Neuronal stem cell (in vitro differentiated cells): Measurements from ENCODE around the gene NAGPA.

Source experiments
- DNase-seq: peaks from one replicate; pipeline ENCODE4 v3.0.0-alpha.2; 2013; ENCODE audit warnings: low spot score
- H2AFZ ChIP-seq: one replicate; pipeline ENCODE4 v1.6.1; 2013; ENCODE audit warnings: mild to moderate bottlenecking, low read length, inconsistent platforms
- H2AK5ac ChIP-seq: 2 replicates; pipeline ENCODE4 v1.6.1; 2013; ENCODE audit warnings: low read depth, mild to moderate bottlenecking, inconsistent platforms, low read length, moderate library complexity, mixed read lengths
- H2BK120ac ChIP-seq: 2 replicates; pipeline ENCODE4 v1.6.1; 2013; ENCODE audit warnings: low read depth, mild to moderate bottlenecking, inconsistent platforms, low read length, moderate library complexity, mixed read lengths
- H2BK12ac ChIP-seq: one replicate; pipeline ENCODE4 v1.6.1; 2013; ENCODE audit warnings: low read length, inconsistent platforms
- H2BK15ac ChIP-seq: 2 replicates; pipeline ENCODE4 v1.6.1; 2013; ENCODE audit warnings: mild to moderate bottlenecking, low read length, inconsistent platforms, mixed read lengths
- H2BK5ac ChIP-seq: one replicate; pipeline ENCODE4 v1.6.1; 2013; ENCODE audit warnings: inconsistent platforms, mild to moderate bottlenecking, low read length, moderate library complexity
- H3K14ac ChIP-seq: one replicate; pipeline ENCODE4 v1.6.1; 2013; ENCODE audit warnings: low read length, inconsistent platforms
- H3K18ac ChIP-seq: 2 replicates; pipeline ENCODE4 v1.6.1; 2013; ENCODE audit warnings: low read length, inconsistent platforms
- H3K23ac ChIP-seq: 2 replicates; pipeline ENCODE4 v1.6.1; 2013; ENCODE audit warnings: low read depth, mild to moderate bottlenecking, mixed read lengths, low read length, inconsistent platforms; ENCODE audit not compliant: poor library complexity
- H3K27ac ChIP-seq: replicated peaks from 3 replicates; pipeline ENCODE4 v1.5.1; 2013; ENCODE audit warnings: low read length, inconsistent platforms
- H3K27me3 ChIP-seq, 3 experiments: 2 replicates each; pipeline ENCODE4 v1.6.1; 2013; ENCODE audit warnings: low read length in 3 of 3, mild to moderate bottlenecking in 2 of 3, inconsistent platforms in 1 of 3, low read depth in 1 of 3, mixed read lengths in 1 of 3, moderate library complexity in 1 of 3; ENCODE audit not compliant: control insufficient read depth in 3 of 3, insufficient read depth in 3 of 3
- H3K36me3 ChIP-seq, 2 donors: replicated peaks in 1 of 2; 2 replicates each; pipeline ENCODE4 v1.6.1; 2013; ENCODE audit warnings: low read length in 2 of 2; ENCODE audit not compliant: control insufficient read depth in 2 of 2, insufficient read depth in 2 of 2
- H3K4ac ChIP-seq: 2 replicates; pipeline ENCODE4 v1.6.1; 2013; ENCODE audit warnings: inconsistent platforms, mild to moderate bottlenecking, low read length, moderate library complexity
- H3K4me1 ChIP-seq, 2 donors: 1 replicate in 1 of 2; 2 replicates in 1 of 2; pipeline ENCODE4 v1.6.1; 2013; ENCODE audit warnings: low read length in 2 of 2, low read depth in 1 of 2; ENCODE audit not compliant: control insufficient read depth in 2 of 2, insufficient read depth in 1 of 2
- H3K4me2 ChIP-seq: one replicate; pipeline ENCODE4 v1.6.1; 2013; ENCODE audit warnings: mild to moderate bottlenecking, low read length, inconsistent platforms; ENCODE audit not compliant: insufficient read depth, poor library complexity, severe bottlenecking
- H3K4me3 ChIP-seq, 2 donors: 2 replicates each; pipeline ENCODE4 v1.5.1; 2013; ENCODE audit warnings: low read length in 2 of 2, mild to moderate bottlenecking in 2 of 2, inconsistent platforms in 1 of 2, moderate library complexity in 1 of 2
- H3K79me1 ChIP-seq: one replicate; pipeline ENCODE4 v1.6.1; 2013; ENCODE audit warnings: low read depth, mild to moderate bottlenecking, inconsistent platforms, low read length, moderate library complexity
- H3K9ac ChIP-seq: one replicate; pipeline ENCODE4 v1.6.1; 2013; ENCODE audit warnings: mild to moderate bottlenecking, low read depth, low read length, inconsistent platforms; ENCODE audit not compliant: poor library complexity
- H3K9me3 ChIP-seq, 2 donors: replicated peaks in 1 of 2; 2 replicates each; pipeline versions ENCODE3 to v1.6.1; 2013; ENCODE audit warnings: low read length in 2 of 2, mild to moderate bottlenecking in 2 of 2, inconsistent platforms in 1 of 2, low read depth in 1 of 2, mixed read lengths in 1 of 2, moderate library complexity in 1 of 2; ENCODE audit not compliant: control insufficient read depth in 2 of 2, insufficient read depth in 1 of 2
- H4K8ac ChIP-seq: one replicate; pipeline ENCODE4 v1.6.1; 2013; ENCODE audit warnings: low read depth, mild to moderate bottlenecking, inconsistent platforms, low read length, moderate library complexity
- H4K91ac ChIP-seq: one replicate; pipeline ENCODE4 v1.6.1; 2013; ENCODE audit warnings: low read length, low read depth, mild to moderate bottlenecking, inconsistent platforms; ENCODE audit not compliant: poor library complexity
- WGBS, 2 donors: extraction: QIAGEN DNeasy Blood & Tissue Kit; methylation state at CpG; one replicate each; pipeline ENCODE4 v1.1.7; 2013; ENCODE audit warnings: missing lambda C conversion rate in 2 of 2, mixed read lengths in 1 of 2; ENCODE audit not compliant: insufficient read length in 2 of 2, insufficient replicate concordance in 1 of 2; ENCODE audit errors: extremely low coverage in 2 of 2; 5-methylcytosine and 5-hydroxymethylcytosine counted together

NAGPA gene

GRCh38 chr16:5056352-5056751 lies 22.6 kb upstream of the NAGPA start:
- no CpG with 5 or more reads among the region's 11 CpGs for WGBS, 2 donors

GRCh38 chr16:5054876-5055865 lies 21.4 kb upstream of the NAGPA start:
- peaks cover 2 to 8% of the 10 kb centered on the region in 2 donors for H3K4me1 ChIP-seq
- H3K27ac ChIP-seq: no peak overlapping the region
- peaks cover 0 to 2% of the 10 kb centered on the region in 2 donors for H3K9me3 ChIP-seq
- H2AK5ac ChIP-seq: no peak overlapping the region
- H3K27me3 ChIP-seq: no peaks in the 10 kb centered on the region
- WGBS, 2 donors: no CpG with 5 or more reads among the region's 16 CpGs
- H2BK120ac ChIP-seq: no peak overlapping the region
- no peak overlapping the region for H2BK12ac ChIP-seq
- H3K14ac ChIP-seq: no peak overlapping the region
- H3K4me3 ChIP-seq: no peak overlapping the region
- no peak overlapping the region for H2BK15ac ChIP-seq
- H4K91ac ChIP-seq: no peak overlapping the region
- H3K18ac ChIP-seq: no peak overlapping the region
- DNase-seq: no peak
- H2BK5ac ChIP-seq: no peak overlapping the region
- peak overlapping the region; percentile 60 for H3K9ac ChIP-seq
- no peaks in the 10 kb centered on the region for H3K36me3 ChIP-seq
- H3K23ac ChIP-seq: no peak overlapping the region
- no peaks in the 10 kb centered on the region for H3K79me1 ChIP-seq
- H3K4ac ChIP-seq: no peak overlapping the region
- H3K4me2 ChIP-seq: no peak overlapping the region
- H4K8ac ChIP-seq: no peak overlapping the region
- H2AFZ ChIP-seq: no peak overlapping the region

More at GRCh38 chr16:5056352-5056751, 22.6 kb upstream of the NAGPA start:
- Histone ChIP-seq H3K4me2 (no peak overlapping the region), H2BK5ac (no peak overlapping the region), H3K36me3 (no peaks in the 10 kb centered on the region), H2BK120ac (no peak overlapping the region), H3K9ac (no peak overlapping the region), H3K79me1 (no peaks in the 10 kb centered on the region), H3K4me3 (no peak overlapping the region), H3K18ac (no peak overlapping the region), H4K8ac (no peak overlapping the region), H3K23ac (no peak overlapping the region), H2AK5ac (no peak overlapping the region), H3K27me3 (no peaks in the 10 kb centered on the region), H2AFZ (peak overlapping the region; percentile 51), H2BK15ac (no peak overlapping the region), H3K4ac (no peak overlapping the region), H3K14ac (no peak overlapping the region), H3K9me3 (peaks cover 0 to 2% of the 10 kb centered on the region in 2 donors), H4K91ac (no peak overlapping the region), H2BK12ac (no peak overlapping the region), H3K4me1 (peaks cover 2 to 8% of the 10 kb centered on the region in 2 donors), H3K27ac (no peak overlapping the region)
- DNase-seq: no peak

GRCh38 chr16:5046914-5047313 lies 13.2 kb upstream of the NAGPA start:
- Histone ChIP-seq H3K4ac (no peak overlapping the region), H3K23ac (no peak overlapping the region), H3K36me3 (no peaks in the 10 kb centered on the region), H3K9me3 (no peaks in the 10 kb centered on the region), H2BK15ac (no peak overlapping the region), H4K91ac (no peak overlapping the region), H3K4me2 (no peak overlapping the region), H3K4me1 (no peaks in the 10 kb centered on the region), H2BK5ac (no peak overlapping the region), H3K9ac (no peak overlapping the region), H3K4me3 (no peak overlapping the region), H3K27me3 (peaks cover 0 to 5% (median 0%) of the 10 kb centered on the region in 3 experiments), H2AK5ac (no peak overlapping the region), H3K18ac (no peak overlapping the region), H3K14ac (no peak overlapping the region), H3K27ac (no peak overlapping the region), H2AFZ (no peak overlapping the region), H2BK120ac (no peak overlapping the region), H3K79me1 (no peaks in the 10 kb centered on the region), H4K8ac (no peak overlapping the region), H2BK12ac (no peak overlapping the region)
- no CpG with 5 or more reads among the region's 2 CpGs for WGBS, 2 donors
- DNase-seq: no peak

GRCh38 chr16:5045499-5046115 lies 11.9 kb upstream of the NAGPA start:
- Histone ChIP-seq H3K18ac (no peak overlapping the region), H3K23ac (no peak overlapping the region), H2AFZ (no peak overlapping the region), H2BK12ac (no peak overlapping the region), H3K9ac (no peak overlapping the region), H3K4ac (no peak overlapping the region), H3K4me1 (no peaks in the 10 kb centered on the region), H3K27me3 (peaks cover 0 to 16% (median 0%) of the 10 kb centered on the region in 3 experiments), H3K14ac (no peak overlapping the region), H2BK5ac (no peak overlapping the region), H3K79me1 (no peaks in the 10 kb centered on the region), H3K4me2 (no peak overlapping the region), H2AK5ac (no peak overlapping the region), H3K9me3 (no peaks in the 10 kb centered on the region), H2BK120ac (no peak overlapping the region), H3K36me3 (no peaks in the 10 kb centered on the region), H2BK15ac (no peak overlapping the region), H4K8ac (no peak overlapping the region), H3K27ac (no peak overlapping the region), H3K4me3 (no peak overlapping the region), H4K91ac (no peak overlapping the region)
- no CpG with 5 or more reads among the region's 10 CpGs for whole genome bisulfite sequencing, 2 donors
- no peak for DNase-seq
